HepG2 (cell line): ENCODE measurements around the gene MLXIPL. TPM values are rescaled to one million over a fixed set of nuclear protein-coding genes. Genes with fewer than 3 reads are reported as not detected.

Source experiments
- ATAC-seq: fragments of 200-7000 bp; cut with Tn5 transposase; 3 replicates; pipeline ENCODE4 v1.9.1; 2020; ENCODE audit warnings: mild to moderate bottlenecking, moderate library complexity
- BruUV-seq: library from RNA; stranded (reverse); fragments of 400-500 nt; replicated peaks from 2 replicates; lab custom pipeline; 2021; lab: Mats Ljungman, UMichigan
- CTCF ChIA-PET: fragments of 300-600 bp; formaldehyde crosslinking; extraction: SDS; loops from one replicate; lab custom pipeline; 2021; ENCODE audit warnings: low total read pairs, inconsistent platforms, low intra/inter-chr PET ratio; lab: Yijun Ruan, JAX
- POLR2A ChIA-PET: fragments of 350-600 bp; sonication (Branson Sonifier 250); formaldehyde crosslinking; loops from one replicate; lab custom pipeline; 2020; ENCODE audit warnings: antibody characterized with exemption, inconsistent platforms; lab: Yijun Ruan, JAX
- DNase-seq: peaks from one replicate; pipeline ENCODE4 v3.0.0-alpha.2; 2015; ENCODE audit warnings: low spot score
- FAIRE-seq: peaks from 3 replicates; lab custom pipeline; 2011; peaks lifted over from hg19 to GRCh38; lab: Jason Lieb, UNC
- H2AFZ ChIP-seq: one replicate; pipeline ENCODE4 v1.6.1; 2011; ENCODE audit warnings: low read length, inconsistent platforms
- H3K27ac ChIP-seq: fragments of 300-600 bp; 3 replicates; pipeline ENCODE4 v1.8.0; 2011; ENCODE audit warnings: mixed run types, mild to moderate bottlenecking, mixed read lengths, low read length, inconsistent platforms; ENCODE audit not compliant: insufficient read depth; ENCODE audit errors: extremely low read length
- H3K27me3 ChIP-seq, 2 experiments: fragments of 200-600 bp in 1 of 2; 2 replicates in 1 of 2; 3 replicates in 1 of 2; pipeline versions ENCODE4 v1.6.0 to v1.8.0; 2011; ENCODE audit warnings: low read length in 2 of 2, mild to moderate bottlenecking in 2 of 2, moderate library complexity in 2 of 2, inconsistent platforms in 1 of 2; ENCODE audit not compliant: insufficient read depth in 2 of 2, control insufficient read depth in 1 of 2
- H3K36me3 ChIP-seq, 2 experiments: fragments of 200-600 bp in 1 of 2; replicated peaks in 1 of 2; 2 replicates in 1 of 2; 3 replicates in 1 of 2; pipeline versions ENCODE4 v1.5.1 to v1.8.0; 2011; ENCODE audit warnings: low read length in 2 of 2, inconsistent platforms in 1 of 2; ENCODE audit not compliant: insufficient read depth in 2 of 2, control insufficient read depth in 1 of 2
- H3K4me1 ChIP-seq: 2 replicates; pipeline ENCODE4 v1.5.1; 2012; ENCODE audit warnings: low read length, inconsistent platforms; ENCODE audit not compliant: insufficient read depth
- H3K4me2 ChIP-seq: 2 replicates; pipeline ENCODE4 v1.6.0; 2011; ENCODE audit warnings: low read depth, low read length, inconsistent platforms
- H3K4me3 ChIP-seq, 3 experiments: fragments of 200-600 bp in 1 of 3; sonication (generic), shearing (Covaris generic) in 1 of 3; replicated peaks in 1 of 3; 2 replicates each; pipeline ENCODE4 v1.5.1; 2011 to 2016; ENCODE audit warnings: low read length in 3 of 3, inconsistent platforms in 2 of 3, low read depth in 2 of 3, mild to moderate bottlenecking in 2 of 3, control low read depth in 1 of 3, mixed read lengths in 1 of 3; ENCODE audit not compliant: insufficient read depth in 1 of 3
- H3K79me2 ChIP-seq: one replicate; pipeline ENCODE4 v1.6.1; 2011; ENCODE audit warnings: low read length, inconsistent platforms; ENCODE audit not compliant: insufficient read depth
- H3K9ac ChIP-seq: 2 replicates; pipeline ENCODE4 v1.6.0; 2011; ENCODE audit warnings: mild to moderate bottlenecking, low read depth, low read length, inconsistent platforms; ENCODE audit not compliant: insufficient read depth
- H3K9me3 ChIP-seq: 2 replicates; pipeline ENCODE4 v1.5.1; 2012; ENCODE audit warnings: mild to moderate bottlenecking, low read length
- H4K20me1 ChIP-seq: 2 replicates; pipeline ENCODE4 v1.6.0; 2011; ENCODE audit warnings: inconsistent platforms, mild to moderate bottlenecking, low read length, moderate library complexity; ENCODE audit not compliant: insufficient read depth
- ATRX ChIP-seq: sonication (generic); formaldehyde crosslinking; IDR thresholded peaks from 2 replicates; pipeline ENCODE4 v1.4.0; 2020; ENCODE audit warnings: missing genetic modification reagents, borderline replicate concordance
- ZNF512 ChIP-seq: sonication (generic); formaldehyde crosslinking; IDR thresholded peaks from 2 replicates; pipeline ENCODE4 v1.4.0; 2020; ENCODE audit warnings: mild to moderate bottlenecking, missing genetic modification reagents
- WGBS: methylation state at CpG from one replicate; pipeline ENCODE4 v1.1.6; 2017; ENCODE audit warnings: low lambda C conversion rate; 5-methylcytosine and 5-hydroxymethylcytosine counted together
- in situ Hi-C: cut with HindIII; loops from 2 replicates; pipeline ENCODE4 v1.10.0; 2017; ENCODE audit warnings: low pct_unique_long_range_greater_than_20kb; ENCODE audit not compliant: extremely low pct_ligation_motif_present
- intact Hi-C: fragments of 100-400 bp; cut with micrococcal nuclease; formaldehyde crosslinking; loops from one replicate; pipeline ENCODE4 v1.10.0; 2022; ENCODE audit not compliant: unreplicated experiment
- polyA plus RNA-seq, 8 experiments: library from polyadenylated mRNA; depleted of rRNA in 3 of 8; stranded (reverse) in 7 of 8; unstranded in 1 of 8; fragments of >200 nt; fragmentation: Illumina TruSeq in 4 of 8; extraction: Trizol in 4 of 8; gene quantifications; 2 replicates each; pipeline versions ENCODE4 v1.2.1 to v1.2.3, GENCODE V29; 2011 to 2016; ENCODE audit warnings: low read depth in 4 of 8, missing spikeins in 1 of 8, mixed read lengths in 1 of 8; ENCODE audit not compliant: insufficient read depth in 1 of 8
- total RNA-seq, 5 experiments: library from RNA; depleted of rRNA; stranded (reverse); fragments of >200 nt; fragmentation: Illumina TruSeq; extraction: Trizol; gene quantifications; 2 replicates each; pipeline ENCODE4 v1.2.3, GENCODE V29; 2016; ENCODE audit warnings: low read depth in 1 of 5

Gene MLXIPL
- total and polyA plus RNA-seq, 2 of the 13 experiments (the other 11 are each of a cell fraction or from before 2014, with no cell fraction given), result 51.6 to 60.1 TPM

GRCh38 chr7:73648593-73649332 lies 24.4 kb upstream of the MLXIPL start:
- no peak for FAIRE-seq
- Histone ChIP-seq H3K9ac (peak overlapping the region; percentile 66; the same call in 1 of the 2 replicates), H3K36me3 (no peaks in the 10 kb centered on the region)
- no peak for DNase-seq
- TF ChIP-seq ZNF512 (CRISPR knock-in tag) (peak; percentile 90), ATRX (CRISPR knock-in tag) (no peak)
- TF ChIP-seq, all 625 proteins: peak for 1
- Histone ChIP-seq H3K4me2 (peak overlapping the region; percentile 81), H3K4me3 (peak overlapping the region in 1 of 3 experiments; percentile 73; a peak in 4 of 6 replicates), H3K4me1 (peaks cover 82% of the 10 kb centered on the region), H4K20me1 (no peaks in the 10 kb centered on the region), H3K27ac (no peak overlapping the region), H3K9me3 (no peaks in the 10 kb centered on the region), H2AFZ (no peak overlapping the region), H3K79me2 (no peaks in the 10 kb centered on the region), H3K27me3 (peaks cover 3 to 12% of the 10 kb centered on the region in 2 experiments; a peak in 3 of 5 replicates)
- in situ Hi-C loops, result no loop called here
- intact Hi-C loops, result no loop called here
- no TSS peak for BruUV-seq
- POLR2A ChIA-PET, result no interaction called here
- CTCF ChIA-PET, result interaction anchor here (0.7 kb wide), 1 partner anchor 86 kb away, joined by 3 read pairs; no protein-coding TSS in a partner anchor
- no peak for ATAC-seq
- WGBS, result 6% methylated on average over 1 of the region's 1 CpG
